ENCODE data around the gene USP21.

The USP21 gene

GRCh38 chr1:161193561-161194235, 34.4 kb downstream of the USP21 start:
- peak; percentile 86 for DNase-seq (ENCODE audit: low spot score)

GRCh38 chr1:161195171-161195570, 35.9 kb downstream of the USP21 start:
- no peak for DNase-seq (ENCODE audit: low spot score)

- no peak for DNase-seq (ENCODE audit: low spot score)
Observed at GRCh38 chr1:161196111-161196510, 36.8 kb downstream of the USP21 start.

- DNase-seq (ENCODE audit: low spot score) = no peak
Observed at GRCh38 chr1:161196521-161197451, 37.5 kb downstream of the USP21 start.

- DNase-seq (ENCODE audit: low spot score) = no peak
Observed at GRCh38 chr1:161197560-161198193, 38.4 kb downstream of the USP21 start.

GRCh38 chr1:161198194-161198896, 39.0 kb downstream of the USP21 start:
- DNase-seq (ENCODE audit: low spot score) = peak; percentile 57

- peak; percentile 95 for DNase-seq (ENCODE audit: low spot score)
Observed at GRCh38 chr1:161198897-161199431, 39.7 kb downstream of the USP21 start, which contains the start of gene ADAMTS4. ADAMTS4 (minus strand) TSS chr1:161199054; CDS start chr1:161198627, 427 bp downstream.

- no peak for DNase-seq (ENCODE audit: low spot score)
Observed at GRCh38 chr1:161199506-161200139, 40.3 kb downstream of the USP21 start.

GRCh38 chr1:161200421-161200991, 41.2 kb downstream of the USP21 start:
- DNase-seq (ENCODE audit: low spot score) = peak; percentile 94

- peak; percentile 61 for DNase-seq (ENCODE audit: low spot score)
Observed at GRCh38 chr1:161200992-161201835, 41.9 kb downstream of the USP21 start.

GRCh38 chr1:161201836-161202712, 42.8 kb downstream of the USP21 start, which contains the start of gene NDUFS2:
NDUFS2 (plus strand) TSS chr1:161202367; CDS start chr1:161202386, 19 bp downstream.
- peak; percentile 99 for DNase-seq (ENCODE audit: low spot score)

GRCh38 chr1:161206411-161207140, 47.3 kb downstream of the USP21 start:
- no peak for DNase-seq (ENCODE audit: low spot score)

GRCh38 chr1:161207173-161207572, 47.9 kb downstream of the USP21 start:
- DNase-seq (ENCODE audit: low spot score) = no peak

- no peak for DNase-seq (ENCODE audit: low spot score)
Observed at GRCh38 chr1:161209790-161210409, 50.6 kb downstream of the USP21 start.

- no peak for DNase-seq (ENCODE audit: low spot score)
Observed at GRCh38 chr1:161214369-161214768, 55.1 kb downstream of the USP21 start.

- DNase-seq (ENCODE audit: low spot score) = no peak
Observed at GRCh38 chr1:161215076-161215475, 55.8 kb downstream of the USP21 start, which contains the start of gene FCER1G. FCER1G (plus strand) TSS chr1:161215295; CDS start chr1:161215322, 27 bp downstream.

All from putamen (tissue), 1 donor.